Stimulated activated CD8-positive, alpha-beta memory T cell treated with anti-CD3 and anti-CD28 coated beads, Interleukin-2, amount 100 ng/mL, for 48 hours (primary cell): Measurements from ENCODE around the gene SRP54.
"Not testable (repeated sequence)": the region's sequence is repeated elsewhere in the genome, so short reads cannot be mapped to it uniquely, and the experiment has no call there.

Experiments
- DNase-seq, 2 donors: peaks; one replicate each; pipeline ENCODE4 v3.0.0-alpha.2; 2020; ENCODE audit warnings: low read depth in 2 of 2

Gene SRP54

GRCh38 chr14:35046751-35047536, 64.2 kb downstream of the SRP54 start:
- DNase-seq: peak in 1 of 2 donors; percentile 27

GRCh38 chr14:35047976-35048513, 65.3 kb downstream of the SRP54 start:
- DNase-seq: no peak

GRCh38 chr14:35050652-35051051, 67.9 kb downstream of the SRP54 start:
- DNase-seq: no peak

- DNase-seq: no peak
Observed at GRCh38 chr14:35051796-35052195, 69.0 kb downstream of the SRP54 start.

GRCh38 chr14:35052637-35053036, 69.8 kb downstream of the SRP54 start:
- DNase-seq: no peak

- not testable (repeated sequence) for DNase-seq
Observed at GRCh38 chr14:35061113-35061791, 78.5 kb downstream of the SRP54 start.

- DNase-seq: not testable (repeated sequence)
Observed at GRCh38 chr14:35065731-35066130, 82.9 kb downstream of the SRP54 start.

- DNase-seq: no peak
Observed at GRCh38 chr14:35068238-35069012, 85.6 kb downstream of the SRP54 start.

- no peak for DNase-seq
Observed at GRCh38 chr14:35072226-35072625, 89.4 kb downstream of the SRP54 start.

- no peak for DNase-seq
Observed at GRCh38 chr14:35073486-35073885, 90.7 kb downstream of the SRP54 start.

GRCh38 chr14:35078082-35078481, 95.3 kb downstream of the SRP54 start:
- DNase-seq: no peak
